ENCODE measurements around the gene YIPF7.

DNA sequence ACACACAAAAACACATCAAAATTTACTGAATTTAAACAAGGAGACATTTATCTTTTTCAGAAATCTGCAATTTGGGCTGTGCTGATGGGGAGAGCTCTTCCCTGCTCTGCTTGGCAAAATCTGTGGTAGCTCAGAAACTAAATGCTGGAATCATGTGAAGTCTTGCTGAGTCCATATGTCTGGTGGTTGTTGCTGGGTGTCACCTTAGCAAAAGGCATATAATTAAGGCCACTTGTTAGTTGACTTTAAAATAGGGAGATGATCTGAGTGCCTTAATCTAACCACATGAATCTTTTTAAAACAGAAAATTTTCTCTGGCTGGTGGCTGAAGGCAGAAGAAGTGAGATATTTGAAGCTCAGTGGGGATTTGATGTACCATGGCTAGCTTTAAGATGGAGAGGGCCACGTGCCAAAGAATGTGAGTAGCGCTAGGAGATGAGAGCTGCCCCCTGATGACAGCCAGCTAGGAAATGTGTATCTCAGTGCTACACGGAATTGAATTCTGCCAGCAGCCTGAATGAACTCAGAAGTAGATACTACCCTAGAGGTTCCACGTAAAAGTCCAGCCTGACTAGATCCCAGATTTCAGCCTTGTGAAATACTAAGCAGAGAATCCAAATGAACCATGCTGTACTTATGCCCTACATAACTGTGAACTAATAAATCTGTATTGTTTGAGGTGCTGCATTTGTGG lies 19.2 kb upstream of the YIPF7 start:
- TF ChIP-seq, protein P1, sequence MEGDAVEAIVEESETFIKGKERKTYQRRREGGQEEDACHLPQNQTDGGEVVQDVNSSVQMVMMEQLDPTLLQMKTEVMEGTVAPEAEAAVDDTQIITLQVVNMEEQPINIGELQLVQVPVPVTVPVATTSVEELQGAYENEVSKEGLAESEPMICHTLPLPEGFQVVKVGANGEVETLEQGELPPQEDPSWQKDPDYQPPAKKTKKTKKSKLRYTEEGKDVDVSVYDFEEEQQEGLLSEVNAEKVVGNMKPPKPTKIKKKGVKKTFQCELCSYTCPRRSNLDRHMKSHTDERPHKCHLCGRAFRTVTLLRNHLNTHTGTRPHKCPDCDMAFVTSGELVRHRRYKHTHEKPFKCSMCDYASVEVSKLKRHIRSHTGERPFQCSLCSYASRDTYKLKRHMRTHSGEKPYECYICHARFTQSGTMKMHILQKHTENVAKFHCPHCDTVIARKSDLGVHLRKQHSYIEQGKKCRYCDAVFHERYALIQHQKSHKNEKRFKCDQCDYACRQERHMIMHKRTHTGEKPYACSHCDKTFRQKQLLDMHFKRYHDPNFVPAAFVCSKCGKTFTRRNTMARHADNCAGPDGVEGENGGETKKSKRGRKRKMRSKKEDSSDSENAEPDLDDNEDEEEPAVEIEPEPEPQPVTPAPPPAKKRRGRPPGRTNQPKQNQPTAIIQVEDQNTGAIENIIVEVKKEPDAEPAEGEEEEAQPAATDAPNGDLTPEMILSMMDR (IDR thresholded peaks at IDR 0.05), result no peak
- TF ChIP-seq ZFX (IDR thresholded peaks at IDR 0.05; ENCODE audit: borderline replicate concordance), result no peak

Measured in 22Rv1 (cell line).